GM06990 (cell line): ENCODE data around the gene CCPG1.

Experiments
- DNase-seq: peaks from one replicate; pipeline ENCODE4 v3.0.0-alpha.2; 2011; ENCODE audit not compliant: insufficient read length; ENCODE audit errors: extremely low read depth
- H3K27me3 ChIP-seq: replicated peaks from 2 replicates; pipeline ENCODE4 v1.6.0; 2011; ENCODE audit warnings: low read length; ENCODE audit not compliant: control insufficient read depth, insufficient read depth
- H3K36me3 ChIP-seq: 2 replicates; pipeline ENCODE4 v1.5.1; 2011; ENCODE audit warnings: low read length; ENCODE audit not compliant: control insufficient read depth, insufficient read depth
- H3K4me3 ChIP-seq: replicated peaks from 2 replicates; pipeline ENCODE4 v1.5.1; 2011; ENCODE audit warnings: low read depth, mild to moderate bottlenecking, control low read depth, low read length
- TF ChIP-seq, protein P1 (sequence below): IDR thresholded peaks from 2 replicates; pipeline ENCODE4 v1.5.1; 2011; ENCODE audit warnings: low read length, control low read depth, mild to moderate bottlenecking, inconsistent platforms; ENCODE audit not compliant: insufficient read depth, poor library complexity, severe bottlenecking

CCPG1 gene

GRCh38 chr15:55343168-55343567 is 65.0 kb downstream of the CCPG1 start:
- H3K4me3 ChIP-seq: no peak overlapping the region
- H3K27me3 ChIP-seq: no peaks in the 10 kb centered on the region
- H3K36me3 ChIP-seq: peaks cover 2% of the 10 kb centered on the region
- DNase-seq: no peak
- TF ChIP-seq, protein P1, sequence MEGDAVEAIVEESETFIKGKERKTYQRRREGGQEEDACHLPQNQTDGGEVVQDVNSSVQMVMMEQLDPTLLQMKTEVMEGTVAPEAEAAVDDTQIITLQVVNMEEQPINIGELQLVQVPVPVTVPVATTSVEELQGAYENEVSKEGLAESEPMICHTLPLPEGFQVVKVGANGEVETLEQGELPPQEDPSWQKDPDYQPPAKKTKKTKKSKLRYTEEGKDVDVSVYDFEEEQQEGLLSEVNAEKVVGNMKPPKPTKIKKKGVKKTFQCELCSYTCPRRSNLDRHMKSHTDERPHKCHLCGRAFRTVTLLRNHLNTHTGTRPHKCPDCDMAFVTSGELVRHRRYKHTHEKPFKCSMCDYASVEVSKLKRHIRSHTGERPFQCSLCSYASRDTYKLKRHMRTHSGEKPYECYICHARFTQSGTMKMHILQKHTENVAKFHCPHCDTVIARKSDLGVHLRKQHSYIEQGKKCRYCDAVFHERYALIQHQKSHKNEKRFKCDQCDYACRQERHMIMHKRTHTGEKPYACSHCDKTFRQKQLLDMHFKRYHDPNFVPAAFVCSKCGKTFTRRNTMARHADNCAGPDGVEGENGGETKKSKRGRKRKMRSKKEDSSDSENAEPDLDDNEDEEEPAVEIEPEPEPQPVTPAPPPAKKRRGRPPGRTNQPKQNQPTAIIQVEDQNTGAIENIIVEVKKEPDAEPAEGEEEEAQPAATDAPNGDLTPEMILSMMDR: no peak

GRCh38 chr15:55337160-55337559 is 71.0 kb downstream of the CCPG1 start:
- Histone ChIP-seq H3K4me3 (no peak overlapping the region), H3K27me3 (no peaks in the 10 kb centered on the region), H3K36me3 (peaks cover 10% of the 10 kb centered on the region)
- DNase-seq: no peak
- TF ChIP-seq, protein P1: no peak

DNA sequence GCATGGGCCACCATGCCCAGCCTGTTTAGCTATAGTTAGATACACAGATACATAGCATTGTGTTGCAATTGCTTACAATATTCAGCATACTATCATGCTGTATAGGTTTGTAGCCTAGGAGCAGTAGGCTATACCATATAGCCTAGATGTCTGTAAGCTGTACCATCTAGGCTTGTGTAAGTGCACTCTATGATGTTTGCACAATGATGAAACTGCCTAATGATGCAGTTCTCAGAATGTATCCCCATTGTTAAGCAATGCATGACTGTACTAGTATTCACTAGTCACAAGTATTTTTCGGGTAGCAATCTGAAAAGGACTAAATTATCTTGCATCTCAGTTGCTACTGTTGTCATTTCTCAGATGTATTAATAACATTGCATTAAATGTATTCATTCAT is 73.2 kb downstream of the CCPG1 start:
- no peak for DNase-seq
- H3K4me3 ChIP-seq: no peak overlapping the region
- H3K27me3 ChIP-seq: no peaks in the 10 kb centered on the region
- H3K36me3 ChIP-seq: peaks cover 7% of the 10 kb centered on the region
- TF ChIP-seq, protein P1: no peak

DNA sequence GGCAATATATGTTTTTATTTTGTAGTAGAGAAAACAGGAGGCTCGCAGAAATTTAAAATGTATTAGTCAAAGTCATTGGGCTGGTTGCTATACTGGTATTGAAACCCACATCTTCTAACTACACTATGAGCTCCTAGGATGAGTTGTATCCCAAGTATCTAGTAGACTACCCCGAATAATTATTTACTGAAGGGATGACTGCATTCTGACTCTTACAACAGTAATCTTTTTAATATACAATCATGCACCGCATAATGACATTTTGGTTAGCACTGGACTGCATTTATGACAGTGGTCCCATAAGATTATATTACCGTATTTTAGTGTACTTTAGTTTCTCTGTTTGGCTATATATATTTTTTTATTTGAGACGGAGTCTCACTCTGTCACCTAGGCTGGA is 73.8 kb downstream of the CCPG1 start:
- H3K36me3 ChIP-seq: peaks cover 7% of the 10 kb centered on the region

GRCh38 chr15:55327387-55327786 is 80.8 kb downstream of the CCPG1 start:
- Histone ChIP-seq H3K27me3 (no peaks in the 10 kb centered on the region), H3K36me3 (peaks cover 2% of the 10 kb centered on the region), H3K4me3 (no peak overlapping the region)
- no peak for DNase-seq
- TF ChIP-seq, protein P1: no peak

More for the DNA sequence above, 73.8 kb downstream of the CCPG1 start:
- Histone ChIP-seq H3K4me3 (no peak overlapping the region), H3K27me3 (no peaks in the 10 kb centered on the region)
- TF ChIP-seq, protein P1: no peak
- no peak for DNase-seq

DNA sequence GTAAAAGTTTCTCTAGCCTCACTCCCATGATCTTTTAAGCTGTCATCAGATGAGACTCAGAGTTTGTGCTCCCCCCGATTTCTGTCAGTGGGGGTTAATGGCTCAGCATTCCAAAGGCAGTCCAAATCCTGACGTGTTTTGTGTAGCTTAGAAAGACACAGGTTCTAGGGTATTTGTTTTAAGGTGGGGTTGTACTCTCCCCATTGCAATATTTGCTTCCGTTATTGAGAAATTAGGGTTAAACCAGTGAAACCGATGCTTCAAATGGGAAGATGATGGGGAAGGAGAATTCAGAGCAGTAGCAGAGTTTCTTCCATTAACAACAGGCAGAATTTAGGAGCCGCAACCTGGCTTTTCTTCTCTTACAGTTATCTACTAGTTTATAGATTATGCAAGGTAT is 85.7 kb downstream of the CCPG1 start:
- no peak for DNase-seq
- H3K27me3 ChIP-seq: no peaks in the 10 kb centered on the region
- H3K36me3 ChIP-seq: no peaks in the 10 kb centered on the region
- no peak overlapping the region for H3K4me3 ChIP-seq
- TF ChIP-seq, protein P1: no peak
